ENCODE results near the gene ECE2. TPM values are rescaled to one million over a fixed set of nuclear protein-coding genes. Genes with fewer than 3 reads are reported as not detected.

Gene ECE2
- total and polyA plus RNA-seq, 10 donors = not detected

DNA sequence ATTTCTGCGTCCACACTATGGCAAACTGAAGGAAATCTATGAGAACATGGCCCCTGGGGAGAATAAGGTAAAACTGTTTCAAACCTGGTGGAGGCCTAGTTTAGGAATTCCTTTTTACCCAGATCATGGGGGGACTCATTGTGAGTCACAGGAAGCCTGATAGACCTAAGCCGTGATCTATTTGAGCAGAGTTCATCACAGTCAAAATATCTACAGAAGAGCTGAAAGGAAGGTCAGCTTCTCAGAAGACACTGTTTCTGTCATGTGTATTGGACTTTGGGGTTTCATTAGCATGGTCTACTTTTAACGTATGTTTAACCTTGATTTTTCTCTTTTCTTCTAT lies 24.5 kb downstream of the ECE2 start:
- Histone ChIP-seq H3K9me3 (no peaks in the 10 kb centered on the region), H3K4me3 (peak overlapping the region in 4 of 8 donors; percentile 75 to 99 (median 91)), H3K27me3 (replicated peaks in 1 of 7) (no peaks in the 10 kb centered on the region), H3K27ac (no peak overlapping the region), H3K4me1 (peaks cover 14 to 41% (median 26%) of the 10 kb centered on the region in 6 donors), H3K36me3 (peaks cover 12 to 55% (median 50%) of the 10 kb centered on the region in 6 donors)
- DNase-seq = no peak
- TF ChIP-seq, protein P1, sequence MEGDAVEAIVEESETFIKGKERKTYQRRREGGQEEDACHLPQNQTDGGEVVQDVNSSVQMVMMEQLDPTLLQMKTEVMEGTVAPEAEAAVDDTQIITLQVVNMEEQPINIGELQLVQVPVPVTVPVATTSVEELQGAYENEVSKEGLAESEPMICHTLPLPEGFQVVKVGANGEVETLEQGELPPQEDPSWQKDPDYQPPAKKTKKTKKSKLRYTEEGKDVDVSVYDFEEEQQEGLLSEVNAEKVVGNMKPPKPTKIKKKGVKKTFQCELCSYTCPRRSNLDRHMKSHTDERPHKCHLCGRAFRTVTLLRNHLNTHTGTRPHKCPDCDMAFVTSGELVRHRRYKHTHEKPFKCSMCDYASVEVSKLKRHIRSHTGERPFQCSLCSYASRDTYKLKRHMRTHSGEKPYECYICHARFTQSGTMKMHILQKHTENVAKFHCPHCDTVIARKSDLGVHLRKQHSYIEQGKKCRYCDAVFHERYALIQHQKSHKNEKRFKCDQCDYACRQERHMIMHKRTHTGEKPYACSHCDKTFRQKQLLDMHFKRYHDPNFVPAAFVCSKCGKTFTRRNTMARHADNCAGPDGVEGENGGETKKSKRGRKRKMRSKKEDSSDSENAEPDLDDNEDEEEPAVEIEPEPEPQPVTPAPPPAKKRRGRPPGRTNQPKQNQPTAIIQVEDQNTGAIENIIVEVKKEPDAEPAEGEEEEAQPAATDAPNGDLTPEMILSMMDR (IDR thresholded peaks at IDR 0.05 in 8 of 11, conservative IDR thresholded peaks at IDR 0.05 in 3 of 11) = no peak
- TF ChIP-seq POLR2AphosphoS5 (IDR thresholded peaks at IDR 0.05) = no peak
- no peak for TF ChIP-seq POLR2A (IDR thresholded peaks at IDR 0.05)
- intact Hi-C loops (cut with DNase I; ENCODE audit: low total_unique reads) = no loop called here
- WGBS, 5 donors = 68 to 83% (median 77%) methylated on average over 3 of the region's 3 CpGs

DNA sequence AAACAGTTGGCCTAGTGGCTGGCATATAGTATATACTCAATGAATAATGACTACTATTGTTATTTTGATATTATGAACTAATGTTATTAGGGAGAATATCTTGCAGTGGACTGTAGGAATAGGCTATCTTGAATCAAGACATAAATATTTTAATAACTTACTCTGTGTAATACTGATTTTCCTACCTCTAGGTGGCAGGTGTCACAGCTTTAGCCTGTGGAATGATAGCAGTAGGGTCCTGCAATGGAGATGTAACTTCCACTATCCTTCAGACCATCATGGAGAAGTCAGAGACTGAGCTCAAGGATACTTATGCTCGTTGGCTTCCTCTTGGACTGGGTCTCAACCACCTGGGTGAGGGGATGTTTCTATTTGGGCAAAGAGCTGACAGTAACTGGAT lies 29.8 kb downstream of the ECE2 start:
- WGBS, 5 donors = 36 to 63% (median 61%) methylated on average over 1 of the region's 1 CpG; no CpG with 5 or more reads in 1 of the 5 donors
- intact Hi-C loops (cut with DNase I; ENCODE audit: low total_unique reads) = no loop called here
- Histone ChIP-seq H3K9me3 (no peaks in the 10 kb centered on the region), H3K4me3 (no peak overlapping the region), H3K36me3 (peaks cover 22 to 98% (median 87%) of the 10 kb centered on the region in 6 donors), H3K27me3 (replicated peaks in 1 of 7) (no peaks in the 10 kb centered on the region), H3K4me1 (peaks cover 3 to 20% (median 6%) of the 10 kb centered on the region in 6 donors), H3K27ac (no peak overlapping the region)
- DNase-seq = no peak
- TF ChIP-seq POLR2AphosphoS5 (IDR thresholded peaks at IDR 0.05) (no peak), POLR2A (IDR thresholded peaks at IDR 0.05) (no peak)
- TF ChIP-seq, protein P1 (IDR thresholded peaks at IDR 0.05 in 8 of 11, conservative IDR thresholded peaks at IDR 0.05 in 3 of 11) = peak in 2 of 11 experiments; percentile 6 to 25

DNA sequence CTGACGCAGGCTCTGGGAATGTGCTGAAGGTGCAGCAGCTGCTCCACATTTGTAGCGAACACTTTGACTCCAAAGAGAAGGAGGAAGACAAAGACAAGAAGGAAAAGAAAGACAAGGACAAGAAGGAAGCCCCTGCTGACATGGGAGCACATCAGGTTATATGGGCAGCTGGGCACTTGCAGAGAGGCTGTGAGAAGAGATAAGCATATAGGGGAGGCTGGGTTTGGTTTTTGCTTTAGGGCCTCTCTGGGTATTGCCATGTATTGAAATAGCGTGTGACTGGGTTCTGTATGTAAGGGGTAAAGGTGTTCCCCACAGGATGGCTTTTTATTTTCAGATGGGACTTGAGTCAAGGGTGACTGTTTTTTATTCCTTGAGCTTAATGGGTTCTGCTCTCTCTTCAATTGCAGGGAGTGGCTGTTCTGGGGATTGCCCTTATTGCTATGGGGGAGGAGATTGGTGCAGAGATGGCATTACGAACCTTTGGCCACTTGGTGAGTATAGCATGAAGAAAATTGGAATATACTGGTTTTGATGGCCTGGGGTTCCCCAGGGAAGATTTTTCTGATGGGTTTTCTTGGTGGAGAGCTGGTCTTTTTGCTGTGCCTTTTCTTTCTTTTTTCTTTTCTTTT lies 30.6 kb downstream of the ECE2 start:
- TF ChIP-seq POLR2A (IDR thresholded peaks at IDR 0.05) = no peak
- TF ChIP-seq, protein P1 (IDR thresholded peaks at IDR 0.05 in 8 of 11, conservative IDR thresholded peaks at IDR 0.05 in 3 of 11) = no peak
- no peak for TF ChIP-seq POLR2AphosphoS5 (IDR thresholded peaks at IDR 0.05)
- H3K27ac ChIP-seq = no peak overlapping the region
- intact Hi-C loops (cut with DNase I; ENCODE audit: low total_unique reads) = no loop called here
- H3K27me3 ChIP-seq (replicated peaks in 1 of 7) = no peaks in the 10 kb centered on the region
- H3K36me3 ChIP-seq = peaks cover 22 to 90% (median 80%) of the 10 kb centered on the region in 6 donors
- 91 to 97% (median 95%) methylated on average over 4 of the region's 4 CpGs for WGBS, 5 donors
- DNase-seq = no peak
- no peak overlapping the region for H3K4me3 ChIP-seq
- no peaks in the 10 kb centered on the region for H3K9me3 ChIP-seq
- H3K4me1 ChIP-seq = peaks cover 0 to 11% (median 0%) of the 10 kb centered on the region in 6 donors

DNA sequence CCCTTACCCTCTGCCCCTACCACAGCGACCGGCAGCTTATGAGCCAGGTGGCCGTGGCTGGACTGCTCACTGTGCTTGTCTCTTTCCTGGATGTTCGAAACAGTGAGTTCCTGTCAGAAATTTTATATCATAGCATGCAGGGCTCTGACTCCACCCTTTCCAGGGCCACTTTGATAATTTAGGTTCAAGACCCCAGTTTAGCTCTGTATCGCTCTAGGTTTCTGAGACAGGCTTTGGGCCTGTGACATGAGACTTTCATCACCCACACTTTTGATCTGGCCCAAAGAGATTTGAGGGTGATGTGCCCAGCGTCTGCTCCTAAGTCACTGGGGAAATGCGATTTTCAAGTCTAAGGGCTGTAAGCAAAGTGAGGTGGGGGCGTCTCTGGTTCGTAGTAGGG lies 32.1 kb downstream of the ECE2 start:
- TF ChIP-seq POLR2AphosphoS5 (IDR thresholded peaks at IDR 0.05) (no peak), POLR2A (IDR thresholded peaks at IDR 0.05) (no peak)
- TF ChIP-seq, protein P1 (IDR thresholded peaks at IDR 0.05 in 8 of 11, conservative IDR thresholded peaks at IDR 0.05 in 3 of 11) = no peak
- no peak overlapping the region for H3K27ac ChIP-seq
- H3K4me3 ChIP-seq = no peak overlapping the region
- no peak for DNase-seq
- intact Hi-C loops (cut with DNase I; ENCODE audit: low total_unique reads) = no loop called here
- peaks cover 19 to 75% (median 65%) of the 10 kb centered on the region in 6 donors for H3K36me3 ChIP-seq
- H3K4me1 ChIP-seq = peaks cover 0 to 2% (median 0%) of the 10 kb centered on the region in 6 donors
- H3K27me3 ChIP-seq (replicated peaks in 1 of 7) = no peaks in the 10 kb centered on the region
- 91 to 99% (median 97%) methylated on average over 9 of the region's 9 CpGs for WGBS, 5 donors
- H3K9me3 ChIP-seq = no peaks in the 10 kb centered on the region
